PC-3 (cell line): ENCODE measurements around the gene SOS1. TPM values are rescaled to one million over a fixed set of nuclear protein-coding genes. Genes with fewer than 3 reads are reported as not detected.
A peak's percentile ranks its signal among the peaks of the same experiment; 100 is the strongest.

Source experiments
- ATAC-seq: fragments of 200-7000 bp; cut with Tn5 transposase; 2 replicates; pipeline ENCODE4 v1.9.1; 2020; ENCODE audit warnings: mild to moderate bottlenecking, moderate library complexity
- Bru-seq: library from RNA; stranded (reverse); fragments of 400-500 nt; gene quantifications from one replicate; lab custom pipeline; 2021; lab: Mats Ljungman, UMichigan
- BruChase-seq, 2 experiments: library from RNA; stranded (reverse); fragments of 400-500 nt; gene quantifications; one replicate each; lab custom pipeline; 2021; lab: Mats Ljungman, UMichigan
- BruUV-seq: library from RNA; stranded (reverse); fragments of 400-500 nt; replicated peaks from 2 replicates; lab custom pipeline; 2021; lab: Mats Ljungman, UMichigan
- CTCF ChIA-PET: fragments of 300-600 bp; sonication (Branson Sonifier 250); formaldehyde crosslinking; loops from one replicate; lab custom pipeline; 2022; ENCODE audit warnings: antibody characterized with exemption; lab: Charles Lee
- POLR2A ChIA-PET: fragments of 300-600 bp; sonication (Branson Sonifier 250); formaldehyde crosslinking; loops from one replicate; lab custom pipeline; 2022; ENCODE audit warnings: antibody characterized with exemption; ENCODE audit not compliant: unreplicated experiment; lab: Charles Lee
- DNase-seq: peaks from one replicate; pipeline ENCODE4 v3.0.0-alpha.2; 2015
- H2AFZ ChIP-seq: fragments of 300-600 bp; sonication (generic); 2 replicates; pipeline ENCODE4 v1.6.0; 2016; ENCODE audit warnings: antibody characterized with exemption, low read length
- H3F3A ChIP-seq: fragments of 300-600 bp; sonication (generic); one replicate; pipeline ENCODE4 v1.6.0; 2017; ENCODE audit warnings: antibody characterized with exemption, low read length, control low read depth, mild to moderate bottlenecking; ENCODE audit not compliant: unreplicated experiment
- H3K27ac ChIP-seq: fragments of 300-600 bp; sonication (generic); 2 replicates; pipeline ENCODE4 v1.5.1; 2016; ENCODE audit warnings: mild to moderate bottlenecking, low read length
- H3K27me3 ChIP-seq: fragments of 300-600 bp; sonication (generic); 2 replicates; pipeline ENCODE4 v1.6.1; 2016; ENCODE audit warnings: low read length, mixed read lengths
- H3K36me3 ChIP-seq: fragments of 300-600 bp; sonication (generic); 2 replicates; pipeline ENCODE4 v1.6.1; 2016; ENCODE audit warnings: low read depth, mixed run types, low read length, mixed read lengths
- H3K4me1 ChIP-seq: fragments of 300-600 bp; sonication (generic); 2 replicates; pipeline ENCODE4 v1.5.1; 2016; ENCODE audit warnings: low read length; ENCODE audit not compliant: insufficient read depth
- H3K4me2 ChIP-seq: fragments of 300-600 bp; sonication (generic); 2 replicates; pipeline ENCODE4 v1.6.0; 2016; ENCODE audit warnings: low read length
- H3K4me3 ChIP-seq: fragments of 300-600 bp; sonication (generic); 2 replicates; pipeline ENCODE4 v1.5.1; 2016; ENCODE audit warnings: mild to moderate bottlenecking, low read length, mixed read lengths
- H3K79me2 ChIP-seq: fragments of 300-600 bp; sonication (generic); 2 replicates; pipeline ENCODE4 v1.6.1; 2017; ENCODE audit warnings: low read length, mixed read lengths
- H3K9ac ChIP-seq: fragments of 300-600 bp; sonication (generic); 2 replicates; pipeline ENCODE4 v1.6.0; 2016; ENCODE audit warnings: mild to moderate bottlenecking, low read length
- H3K9me2 ChIP-seq: fragments of 300-600 bp; sonication (generic); replicated peaks from 2 replicates; pipeline ENCODE4 v1.6.1; 2016; ENCODE audit warnings: mixed run types, low read length, mixed read lengths
- H3K9me3 ChIP-seq: fragments of 300-600 bp; sonication (generic); 2 replicates; pipeline ENCODE4 v1.6.1; 2016; ENCODE audit warnings: low read length, mixed read lengths
- H4K20me1 ChIP-seq: fragments of 300-600 bp; sonication (generic); 2 replicates; pipeline ENCODE4 v1.6.1; 2016; ENCODE audit warnings: low read length, mixed read lengths
- EZH2 ChIP-seq: fragments of 300-600 bp; sonication (generic); IDR thresholded peaks from one replicate; pipeline ENCODE4 v1.6.1; 2017; ENCODE audit warnings: antibody characterized with exemption, mild to moderate bottlenecking, low read length; ENCODE audit not compliant: unreplicated experiment
- EZH2phosphoT487 ChIP-seq: fragments of 300-600 bp; sonication (generic); IDR thresholded peaks from 2 replicates; pipeline ENCODE4 v1.6.1; 2018; ENCODE audit warnings: mild to moderate bottlenecking, antibody characterized with exemption, low read length, borderline replicate concordance
- intact Hi-C: fragments of 100-400 bp; cut with micrococcal nuclease; formaldehyde crosslinking; loops from 2 replicates; pipeline ENCODE4 v1.9.0; 2023
- long read RNA-seq: library from polyadenylated mRNA; unstranded; transcript quantifications from one replicate; pipeline ENCODE4 v2.0.0, GENCODE V29; 2021; ENCODE audit not compliant: unreplicated experiment
- total RNA-seq: library from RNA; depleted of rRNA; stranded (reverse); fragments of >200 nt; gene quantifications from 2 replicates; pipeline ENCODE4 v1.2.3, GENCODE V29; 2014; rRNA removed
- TF ChIP-seq, protein P1 (sequence below): fragments of 300-600 bp; sonication (generic); conservative IDR thresholded peaks from 2 replicates; pipeline ENCODE4 v1.5.1; 2017; ENCODE audit warnings: antibody characterized with exemption, low read depth, mild to moderate bottlenecking, low read length

SOS1 gene
- total RNA-seq (9.7 and 10.5 TPM in 2 replicates), Bru-seq, nascent RNA (percentile 83 among the genes with signal in this experiment), BruChase-seq, experiment 1, labeled RNA remaining after a 6-hour chase (percentile 84 among the genes with signal in this experiment), BruChase-seq, experiment 2, labeled RNA remaining after a 2-hour chase (percentile 86 among the genes with signal in this experiment)
- long read RNA-seq, full-length matches to known transcripts = 2 of 18 reads
- long read RNA-seq, partial matches to known transcripts = 8 of 18 reads
- long read RNA-seq, other reads (novel, unspliced or antisense) = 8 of 18 reads

GRCh38 chr2:39120771-39121522 lies at the start of gene SOS1:
Gene SOS1, minus strand, starts transcription at chr2:39121051. Its CDS starts 629 bp downstream, at chr2:39120422.
- H4K20me1 ChIP-seq = peaks cover 22% of the 10 kb centered on the region; the same call in 1 of the 2 replicates
- peaks cover 43% of the 10 kb centered on the region for H3K79me2 ChIP-seq
- no peaks in the 10 kb centered on the region for H3K9me2 ChIP-seq
- peak within 1 kb of the TSS; percentile 95 for H3K4me2 ChIP-seq
- ChIA-PET POLR2A (interaction anchor here (0.6 to 1.1 kb wide), 4 partner anchors 21 to 82 kb away, joined by 3 to 9 read pairs (median 4); no protein-coding TSS in a partner anchor), CTCF (interaction anchor here (0.5 to 1.7 kb wide), 3 partner anchors 50 to 177 kb away, joined by 4 to 5 read pairs (median 5); no protein-coding TSS in a partner anchor)
- TF ChIP-seq EZH2phosphoT487 = no peak
- TF ChIP-seq, protein P1, sequence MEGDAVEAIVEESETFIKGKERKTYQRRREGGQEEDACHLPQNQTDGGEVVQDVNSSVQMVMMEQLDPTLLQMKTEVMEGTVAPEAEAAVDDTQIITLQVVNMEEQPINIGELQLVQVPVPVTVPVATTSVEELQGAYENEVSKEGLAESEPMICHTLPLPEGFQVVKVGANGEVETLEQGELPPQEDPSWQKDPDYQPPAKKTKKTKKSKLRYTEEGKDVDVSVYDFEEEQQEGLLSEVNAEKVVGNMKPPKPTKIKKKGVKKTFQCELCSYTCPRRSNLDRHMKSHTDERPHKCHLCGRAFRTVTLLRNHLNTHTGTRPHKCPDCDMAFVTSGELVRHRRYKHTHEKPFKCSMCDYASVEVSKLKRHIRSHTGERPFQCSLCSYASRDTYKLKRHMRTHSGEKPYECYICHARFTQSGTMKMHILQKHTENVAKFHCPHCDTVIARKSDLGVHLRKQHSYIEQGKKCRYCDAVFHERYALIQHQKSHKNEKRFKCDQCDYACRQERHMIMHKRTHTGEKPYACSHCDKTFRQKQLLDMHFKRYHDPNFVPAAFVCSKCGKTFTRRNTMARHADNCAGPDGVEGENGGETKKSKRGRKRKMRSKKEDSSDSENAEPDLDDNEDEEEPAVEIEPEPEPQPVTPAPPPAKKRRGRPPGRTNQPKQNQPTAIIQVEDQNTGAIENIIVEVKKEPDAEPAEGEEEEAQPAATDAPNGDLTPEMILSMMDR = no peak
- no peak for TF ChIP-seq EZH2
- no TSS peak for BruUV-seq
- H2AFZ ChIP-seq = peak within 1 kb of the TSS; percentile 86
- peak within 1 kb of the TSS; percentile 86 for H3K9ac ChIP-seq
- intact Hi-C loops = loop anchor here (1.0 kb wide), 1 partner anchor 107 kb away; no protein-coding TSS in a partner anchor
- H3K36me3 ChIP-seq = no peaks in the 10 kb centered on the region; the same call in 1 of the 2 replicates
- no peaks in the 10 kb centered on the region for H3K9me3 ChIP-seq
- H3K27me3 ChIP-seq = no peaks in the 10 kb centered on the region
- peak; percentile 62 for ATAC-seq
- H3K4me3 ChIP-seq = peak within 1 kb of the TSS; percentile 84
- peak within 1 kb of the TSS; percentile 87 for H3K27ac ChIP-seq
- peaks cover 33% of the 10 kb centered on the region for H3K4me1 ChIP-seq
- DNase-seq = peak; percentile 96
- H3F3A ChIP-seq = no peaks in the 10 kb centered on the region

- Histone ChIP-seq H3K27ac (no peak overlapping the region), H3K4me2 (no peak overlapping the region), H4K20me1 (no peaks in the 10 kb centered on the region), H2AFZ (no peak overlapping the region), H3K36me3 (no peaks in the 10 kb centered on the region), H3F3A (no peaks in the 10 kb centered on the region), H3K79me2 (no peaks in the 10 kb centered on the region), H3K9me2 (no peaks in the 10 kb centered on the region; the same call in 1 of the 2 replicates), H3K4me3 (no peak overlapping the region), H3K9me3 (no peaks in the 10 kb centered on the region), H3K27me3 (no peaks in the 10 kb centered on the region), H3K4me1 (no peaks in the 10 kb centered on the region), H3K9ac (no peak overlapping the region)
- DNase-seq (no peak), ATAC-seq (no peak)
- TF ChIP-seq, protein P1 = no peak
- TF ChIP-seq EZH2 = no peak
- no peak for TF ChIP-seq EZH2phosphoT487
- no TSS peak for BruUV-seq
- CTCF ChIA-PET = no interaction called here
- intact Hi-C loops = no loop called here
- POLR2A ChIA-PET = no interaction called here
Measured at GRCh38 chr2:39164089-39164488, 43.2 kb upstream of the SOS1 start.
